B cell (primary cell): ENCODE measurements around the gene CEP128. TPM values are rescaled to one million over a fixed set of nuclear protein-coding genes. Genes with fewer than 3 reads are reported as not detected.

Experiments used
- ATAC-seq: fragments of 200-7000 bp; cut with Tn5 transposase; one replicate; pipeline ENCODE4 v1.10.0; 2021; ENCODE audit warnings: low read depth, mild to moderate bottlenecking, moderate number of reproducible peaks, moderate library complexity
- CTCF ChIA-PET: fragments of 350-600 bp; sonication (Branson Sonifier 250); formaldehyde crosslinking; loops from one replicate; lab custom pipeline; 2021; ENCODE audit warnings: antibody characterized with exemption, inconsistent platforms; lab: Charles Lee
- POLR2A ChIA-PET: fragments of 350-600 bp; sonication (Branson Sonifier 250); formaldehyde crosslinking; loops from one replicate; lab custom pipeline; 2021; ENCODE audit warnings: antibody characterized with exemption; lab: Charles Lee
- DNase-seq: peaks from one replicate; pipeline ENCODE4 v3.0.0; 2013
- H2AFZ ChIP-seq: 2 replicates; pipeline ENCODE4 v1.6.1; 2012; ENCODE audit warnings: mild to moderate bottlenecking, low read depth, low read length; ENCODE audit not compliant: insufficient read depth, poor library complexity, severe bottlenecking
- H3K27ac ChIP-seq, 2 donors: 1 replicate in 1 of 2; 2 replicates in 1 of 2; pipeline ENCODE4 v1.5.1; 2012 to 2013; ENCODE audit warnings: low read length in 2 of 2, mild to moderate bottlenecking in 2 of 2, moderate library complexity in 1 of 2
- H3K27me3 ChIP-seq, 4 experiments: fragments of 200-600 bp in 1 of 4; sonication (generic) in 1 of 4; replicated peaks in 1 of 4; 1 replicate in 2 of 4; 2 replicates in 2 of 4; pipeline versions ENCODE4 v1.6.1 to v1.7.0; 2013 to 2016; ENCODE audit warnings: low read length in 3 of 4, mild to moderate bottlenecking in 2 of 4, mixed read lengths in 1 of 4, moderate library complexity in 1 of 4; ENCODE audit not compliant: insufficient read depth in 4 of 4, control insufficient read depth in 3 of 4; ENCODE audit errors: control extremely low read depth in 1 of 4
- H3K36me3 ChIP-seq, 2 experiments: replicated peaks in 1 of 2; 1 replicate in 1 of 2; 2 replicates in 1 of 2; pipeline versions ENCODE4 v1.6.1 to v1.7.1; 2013; ENCODE audit warnings: low read length in 1 of 2; ENCODE audit not compliant: insufficient read depth in 2 of 2, control insufficient read depth in 1 of 2; ENCODE audit errors: control extremely low read depth in 1 of 2, extremely low read depth in 1 of 2
- H3K4me1 ChIP-seq, 2 donors: fragments of 200-600 bp in 1 of 2; sonication (generic) in 1 of 2; 1 replicate in 1 of 2; 2 replicates in 1 of 2; pipeline versions ENCODE4 v1.5.1 to v1.6.1; 2013 to 2017; ENCODE audit warnings: low read length in 2 of 2; ENCODE audit not compliant: control insufficient read depth in 2 of 2, insufficient read depth in 2 of 2
- H3K4me2 ChIP-seq: replicated peaks from 2 replicates; pipeline ENCODE3; 2012; ENCODE audit warnings: mild to moderate bottlenecking, low read depth, low read length; ENCODE audit not compliant: poor library complexity, severe bottlenecking
- H3K4me3 ChIP-seq, 5 experiments: fragments of 200-600 bp in 1 of 5; sonication (generic) in 1 of 5; 1 replicate in 3 of 5; 2 replicates in 2 of 5; pipeline versions ENCODE4 v1.5.1 to v1.7.0; 2011 to 2016; ENCODE audit warnings: low read length in 4 of 5, mild to moderate bottlenecking in 4 of 5, low read depth in 2 of 5, control low read depth in 1 of 5, moderate library complexity in 1 of 5; ENCODE audit not compliant: insufficient read depth in 1 of 5; ENCODE audit errors: control extremely low read depth in 1 of 5, extremely low read depth in 1 of 5
- H3K79me2 ChIP-seq: fragments of 200-600 bp; sonication (generic); one replicate; pipeline ENCODE4 v1.6.0; 2016; ENCODE audit warnings: low read length; ENCODE audit not compliant: control insufficient read depth, insufficient read depth
- H3K9ac ChIP-seq: fragments of 200-600 bp; sonication (generic); 2 replicates; pipeline ENCODE4 v1.6.1; 2017; ENCODE audit warnings: mild to moderate bottlenecking, low read length, moderate library complexity
- H3K9me3 ChIP-seq, 3 donors: one replicate each; pipeline versions ENCODE4 v1.6.1 to v1.7.1; 2013; ENCODE audit warnings: low read length in 2 of 3; ENCODE audit not compliant: control insufficient read depth in 2 of 3, insufficient read depth in 1 of 3; ENCODE audit errors: control extremely low read depth in 1 of 3
- H4K20me1 ChIP-seq: 2 replicates; pipeline ENCODE4 v1.6.0; 2012; ENCODE audit warnings: mild to moderate bottlenecking, low read length; ENCODE audit not compliant: insufficient read depth, control insufficient read depth, poor library complexity, severe bottlenecking
- H3K27ac Mint-ChIP-seq: one replicate; pipeline ENCODE4 v1.8.0; 2021; ENCODE audit warnings: mixed read lengths
- H3K27me3 Mint-ChIP-seq: one replicate; pipeline ENCODE4 v1.8.0; 2021; ENCODE audit warnings: mixed read lengths
- H3K4me1 Mint-ChIP-seq: one replicate; pipeline ENCODE4 v1.8.0; 2021; ENCODE audit warnings: mixed read lengths
- H3K4me3 Mint-ChIP-seq: one replicate; pipeline ENCODE4 v1.8.0; 2021; ENCODE audit warnings: mixed read lengths
- H3K9me3 Mint-ChIP-seq: one replicate; pipeline ENCODE4 v1.8.0; 2022; ENCODE audit warnings: mixed read lengths; ENCODE audit not compliant: insufficient read depth
- CTCF ChIP-seq: fragments of 200-600 bp; IDR thresholded peaks from one replicate; pipeline ENCODE4 v1.8.0; 2022; ENCODE audit warnings: antibody characterized with exemption, mild to moderate bottlenecking
- EZH2 ChIP-seq: IDR thresholded peaks from 2 replicates; pipeline ENCODE4 v1.6.1; 2012; ENCODE audit warnings: borderline replicate concordance, low read depth, mild to moderate bottlenecking, moderate library complexity, low read length; ENCODE audit not compliant: insufficient read depth, poor library complexity, severe bottlenecking
- WGBS: methylation state at CpG from one replicate; pipeline ENCODE4 v1.1.5; 2013; ENCODE audit warnings: missing lambda C conversion rate; ENCODE audit not compliant: insufficient coverage; 5-methylcytosine and 5-hydroxymethylcytosine counted together
- intact Hi-C: fragments of 100-400 bp; cut with micrococcal nuclease; formaldehyde crosslinking; loops from one replicate; pipeline ENCODE4 v1.10.0; 2022
- polyA plus RNA-seq: library from polyadenylated mRNA; depleted of rRNA; stranded (reverse); fragments of >200 nt; gene quantifications from 2 replicates; pipeline ENCODE4 v1.2.3, GENCODE V29; 2012
- total RNA-seq, 2 donors: library from RNA; stranded (reverse); fragments of 120-200 nt in 1 of 2; gene quantifications; 1 replicate in 1 of 2; 2 replicates in 1 of 2; pipeline versions ENCODE4 v1.2.3 to v1.2.4, GENCODE V29; 2013 to 2022

The CEP128 gene
- total and polyA plus RNA-seq, 2 donors (not counting 1 experiment from before 2014, with no cell fraction given), result 1.1 to 31.6 TPM

DNA sequence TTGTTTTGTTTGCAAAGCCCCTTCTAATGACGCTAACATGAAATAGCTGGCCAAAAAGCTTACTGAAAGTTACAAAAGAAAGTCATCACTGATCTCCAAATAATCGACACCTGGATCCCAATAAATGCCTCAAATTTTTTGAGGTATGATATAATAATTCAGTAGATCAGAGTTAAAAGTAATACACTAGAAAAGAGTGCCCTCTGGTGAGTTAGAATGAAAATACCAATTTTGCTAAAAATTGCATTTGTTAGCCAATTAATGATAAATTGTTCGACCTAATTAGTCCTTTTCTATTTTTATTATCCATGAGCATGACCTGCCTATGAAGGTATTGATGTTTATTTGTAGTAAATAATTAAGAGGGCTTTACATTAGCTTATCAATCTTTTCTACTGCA lies 78.6 kb downstream of the CEP128 start:
- no peaks in the 10 kb centered on the region for H3K27me3 ChIP-seq
- WGBS, result no CpG with 5 or more reads among the region's 3 CpGs
- no peak for ATAC-seq
- no peak overlapping the region for H3K27ac ChIP-seq
- H3K4me2 ChIP-seq, result no peak overlapping the region
- TF ChIP-seq EZH2, result no peak
- no peak for TF ChIP-seq CTCF
- H4K20me1 ChIP-seq, result no peaks in the 10 kb centered on the region
- H3K4me1 Mint-ChIP-seq, result no peaks in the 10 kb centered on the region
- H3K27me3 Mint-ChIP-seq, result no peaks in the 10 kb centered on the region
- H3K4me3 ChIP-seq, result no peak overlapping the region
- H2AFZ ChIP-seq, result no peak overlapping the region
- no peak overlapping the region for H3K4me3 Mint-ChIP-seq
- H3K36me3 ChIP-seq, result no peaks in the 10 kb centered on the region
- DNase-seq, result no peak
- intact Hi-C loops, result no loop called here
- ChIA-PET POLR2A (no interaction called here), CTCF (interaction anchor here (1.0 to 1.7 kb wide), 2 partner anchors 12 to 14 kb away, joined by 3 to 4 read pairs; no protein-coding TSS in a partner anchor)
- peaks cover 3 to 12% (median 10%) of the 10 kb centered on the region in 3 donors for H3K9me3 ChIP-seq
- H3K9ac ChIP-seq, result no peak overlapping the region
- no peaks in the 10 kb centered on the region for H3K79me2 ChIP-seq
- H3K9me3 Mint-ChIP-seq, result peaks cover 3% of the 10 kb centered on the region
- H3K4me1 ChIP-seq, result no peaks in the 10 kb centered on the region
- H3K27ac Mint-ChIP-seq, result no peak overlapping the region

DNA sequence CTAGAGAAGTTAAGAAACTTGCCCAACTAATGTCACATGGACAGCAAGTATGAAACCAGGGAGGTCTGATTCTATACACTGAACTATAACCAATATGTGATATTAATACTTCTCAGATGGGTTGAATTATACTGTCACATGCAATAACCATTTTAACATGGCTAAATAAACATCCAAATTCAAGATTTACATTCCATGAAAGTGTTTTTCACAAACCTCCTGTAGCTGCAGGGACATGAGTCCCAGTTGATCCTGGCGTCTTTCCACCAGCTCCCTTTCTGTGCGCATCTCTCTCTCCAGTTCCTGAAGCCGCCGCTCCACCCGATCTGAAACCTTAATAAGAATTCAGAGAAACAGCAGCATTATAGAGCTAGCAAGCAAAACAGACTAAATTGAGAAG lies 79.0 kb downstream of the CEP128 start:
- Histone ChIP-seq H3K27me3 (no peaks in the 10 kb centered on the region), H3K4me2 (no peak overlapping the region), H3K4me1 (no peaks in the 10 kb centered on the region), H3K79me2 (no peaks in the 10 kb centered on the region), H4K20me1 (no peaks in the 10 kb centered on the region), H3K4me3 (no peak overlapping the region), H3K27ac (no peak overlapping the region), H3K36me3 (no peaks in the 10 kb centered on the region), H2AFZ (no peak overlapping the region), H3K9me3 (peaks cover 3 to 10% (median 7%) of the 10 kb centered on the region in 3 donors), H3K9ac (no peak overlapping the region)
- intact Hi-C loops, result no loop called here
- DNase-seq, result no peak
- no peak for ATAC-seq
- H3K9me3 Mint-ChIP-seq, result no peaks in the 10 kb centered on the region
- no peaks in the 10 kb centered on the region for H3K27me3 Mint-ChIP-seq
- H3K4me3 Mint-ChIP-seq, result no peak overlapping the region
- no peak overlapping the region for H3K27ac Mint-ChIP-seq
- ChIA-PET CTCF (interaction anchor here (0.6 kb wide), 1 partner anchor 1873 kb away, joined by 4 read pairs; no protein-coding TSS in a partner anchor), POLR2A (no interaction called here)
- WGBS, result no CpG with 5 or more reads among the region's 5 CpGs
- no peak for TF ChIP-seq CTCF
- no peak for TF ChIP-seq EZH2
- H3K4me1 Mint-ChIP-seq, result no peaks in the 10 kb centered on the region
